Bronchial epithelial cell (primary cell): ENCODE data around the gene PCDHGC3. TPM values are rescaled to one million over a fixed set of nuclear protein-coding genes. Genes with fewer than 3 reads are reported as not detected.

Experiments
- DNase-seq: peaks from one replicate; pipeline ENCODE4 v3.0.0-alpha.2; 2010; ENCODE audit warnings: low read depth
- FAIRE-seq: peaks from 2 replicates; lab custom pipeline; 2011; peaks lifted over from hg19 to GRCh38; lab: Jason Lieb, UNC
- H3K27me3 ChIP-seq: 2 replicates; pipeline ENCODE4 v1.5.1; 2011; ENCODE audit warnings: low read length; ENCODE audit not compliant: control insufficient read depth, insufficient read depth
- H3K36me3 ChIP-seq: 2 replicates; pipeline ENCODE4 v1.5.1; 2011; ENCODE audit warnings: low read length; ENCODE audit not compliant: control insufficient read depth, insufficient read depth
- H3K4me3 ChIP-seq: 2 replicates; pipeline ENCODE4 v1.5.1; 2011; ENCODE audit warnings: mild to moderate bottlenecking, low read depth, low read length, control low read depth
- total RNA-seq: library from RNA; depleted of rRNA; stranded (reverse); fragments of >200 nt; gene quantifications from 2 replicates; pipeline ENCODE4 v1.2.1, GENCODE V29; 2014
- TF ChIP-seq, protein P1 (sequence below): IDR thresholded peaks from 2 replicates; pipeline ENCODE4 v1.5.1; 2011; ENCODE audit warnings: mild to moderate bottlenecking, moderate library complexity, low read length, control low read depth, inconsistent platforms; ENCODE audit not compliant: insufficient read depth, severe bottlenecking

Gene PCDHGC3
- total RNA-seq, 1 donor from 2014 or later = 9.5 TPM

DNA sequence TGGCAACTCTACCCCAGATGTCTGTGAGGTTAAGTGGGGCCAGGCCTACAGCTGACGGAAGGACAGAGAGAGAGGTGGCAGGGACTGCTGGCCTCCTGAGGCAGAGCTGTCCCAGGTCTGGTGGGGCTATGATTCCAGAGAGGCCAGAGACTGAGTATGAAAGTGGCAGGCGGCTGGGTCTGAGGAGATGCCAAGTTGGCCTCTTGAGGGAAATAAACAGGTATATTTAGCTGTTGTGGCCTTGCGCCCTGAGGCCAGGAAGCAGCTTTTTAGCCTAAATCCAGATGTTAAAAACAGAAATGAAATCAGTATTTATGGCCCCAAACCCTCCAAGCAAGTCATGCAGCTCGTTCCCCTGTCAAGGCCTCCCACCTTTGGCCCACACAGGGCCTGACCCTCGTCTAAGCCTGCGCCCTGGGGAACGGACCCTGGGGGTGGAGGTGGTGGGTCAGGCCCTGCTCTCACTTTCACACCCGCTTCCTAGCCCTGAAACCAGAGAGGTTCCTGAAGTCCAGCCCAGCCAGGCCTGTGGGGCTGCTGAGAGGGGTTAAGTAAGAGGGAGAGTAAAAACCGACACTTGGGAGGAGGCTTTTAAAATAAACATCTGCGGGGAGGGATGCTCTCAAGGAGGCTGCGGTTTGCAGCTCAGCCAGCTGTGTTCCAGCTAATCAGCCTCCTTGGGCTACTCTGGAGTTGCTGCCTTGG, 31.8 kb downstream of the PCDHGC3 start:
- DNase-seq = no peak
- Histone ChIP-seq H3K27me3 (no peaks in the 10 kb centered on the region), H3K36me3 (peaks cover 5% of the 10 kb centered on the region), H3K4me3 (no peak overlapping the region)
- TF ChIP-seq, protein P1, sequence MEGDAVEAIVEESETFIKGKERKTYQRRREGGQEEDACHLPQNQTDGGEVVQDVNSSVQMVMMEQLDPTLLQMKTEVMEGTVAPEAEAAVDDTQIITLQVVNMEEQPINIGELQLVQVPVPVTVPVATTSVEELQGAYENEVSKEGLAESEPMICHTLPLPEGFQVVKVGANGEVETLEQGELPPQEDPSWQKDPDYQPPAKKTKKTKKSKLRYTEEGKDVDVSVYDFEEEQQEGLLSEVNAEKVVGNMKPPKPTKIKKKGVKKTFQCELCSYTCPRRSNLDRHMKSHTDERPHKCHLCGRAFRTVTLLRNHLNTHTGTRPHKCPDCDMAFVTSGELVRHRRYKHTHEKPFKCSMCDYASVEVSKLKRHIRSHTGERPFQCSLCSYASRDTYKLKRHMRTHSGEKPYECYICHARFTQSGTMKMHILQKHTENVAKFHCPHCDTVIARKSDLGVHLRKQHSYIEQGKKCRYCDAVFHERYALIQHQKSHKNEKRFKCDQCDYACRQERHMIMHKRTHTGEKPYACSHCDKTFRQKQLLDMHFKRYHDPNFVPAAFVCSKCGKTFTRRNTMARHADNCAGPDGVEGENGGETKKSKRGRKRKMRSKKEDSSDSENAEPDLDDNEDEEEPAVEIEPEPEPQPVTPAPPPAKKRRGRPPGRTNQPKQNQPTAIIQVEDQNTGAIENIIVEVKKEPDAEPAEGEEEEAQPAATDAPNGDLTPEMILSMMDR = no peak
- no peak for FAIRE-seq

DNA sequence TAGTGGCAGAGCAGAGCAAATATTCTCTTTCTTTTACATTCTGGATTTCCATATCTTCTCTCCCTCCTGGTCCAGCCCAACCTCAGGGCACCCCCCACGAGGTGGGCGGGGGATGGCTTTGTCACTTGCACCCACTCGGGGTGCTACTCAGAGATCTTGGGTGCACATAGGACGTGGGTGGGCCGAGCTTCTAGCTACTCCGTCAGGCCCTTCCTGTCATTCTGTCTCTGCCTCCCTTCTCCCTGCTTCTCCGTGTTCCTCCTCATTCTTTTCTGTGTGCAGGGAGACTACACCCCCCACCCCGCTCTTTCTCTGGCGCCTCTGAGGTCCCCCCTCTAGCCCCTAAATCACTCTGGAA, 32.7 kb downstream of the PCDHGC3 start:
- DNase-seq (no peak), FAIRE-seq (no peak)
- no peaks in the 10 kb centered on the region for H3K27me3 ChIP-seq
- TF ChIP-seq, protein P1 = no peak
- H3K36me3 ChIP-seq = peaks cover 5% of the 10 kb centered on the region
- H3K4me3 ChIP-seq = peak overlapping the region; percentile 27

DNA sequence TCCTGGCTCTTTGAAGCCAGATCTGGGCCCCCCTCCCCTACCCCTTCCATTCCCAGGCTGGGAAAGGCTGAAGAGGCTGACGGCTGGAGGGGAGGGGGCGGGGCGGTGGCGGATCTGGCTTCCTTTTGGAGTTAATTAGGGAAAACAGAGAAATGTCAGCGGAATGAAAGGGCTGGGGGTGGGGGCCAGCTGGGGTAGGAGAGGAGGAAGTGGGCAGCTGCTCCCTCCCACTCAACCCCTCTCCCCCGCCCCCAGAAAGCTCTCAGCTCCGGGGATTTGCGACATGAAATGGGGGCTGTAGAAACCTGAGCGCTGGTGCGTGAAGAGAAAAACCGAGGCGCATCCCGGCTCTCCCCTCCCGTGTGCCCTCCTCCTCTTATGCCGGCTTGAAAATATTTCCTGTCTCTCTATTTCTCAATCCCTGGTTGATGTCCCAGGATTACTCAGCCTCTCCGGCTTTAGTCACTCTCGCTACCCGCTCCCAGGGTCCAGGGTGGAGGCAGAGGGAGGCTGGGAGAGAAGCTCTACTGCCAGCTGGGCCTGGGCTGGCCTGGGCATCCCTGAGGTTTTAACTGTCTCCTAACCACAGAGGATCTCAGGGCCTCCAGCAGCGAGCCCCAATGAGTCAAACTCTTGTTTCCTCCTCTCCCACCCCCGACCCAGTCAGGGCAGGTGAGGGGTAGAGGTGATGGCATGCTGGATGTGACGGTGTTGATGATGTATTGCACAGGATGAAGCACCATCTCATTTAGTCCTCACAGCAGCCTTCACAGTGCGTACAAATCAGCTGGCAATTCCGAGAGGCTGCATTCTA, 33.2 kb downstream of the PCDHGC3 start:
- TF ChIP-seq, protein P1 = no peak
- DNase-seq = peak; percentile 93
- H3K4me3 ChIP-seq = peak overlapping the region; percentile 27

DNA sequence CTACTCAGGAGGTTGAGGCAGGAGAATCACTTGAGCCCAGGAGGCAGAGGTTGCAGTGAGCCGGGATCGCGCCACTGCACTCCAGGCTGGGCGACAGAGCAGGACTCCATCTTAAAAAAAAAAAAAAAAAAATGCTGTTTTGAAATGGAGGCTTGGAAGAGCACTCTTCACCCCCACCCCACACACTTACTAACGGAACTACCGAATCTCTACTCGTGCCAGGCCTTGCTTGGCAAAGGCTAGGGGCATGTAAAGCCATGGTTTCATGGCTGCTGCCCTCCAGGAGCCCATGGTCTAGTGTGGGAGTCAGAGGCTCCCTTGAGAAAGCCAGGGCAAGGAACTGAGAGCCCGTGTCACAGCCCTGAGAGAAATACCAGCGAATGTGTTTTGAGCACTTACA, 34.4 kb downstream of the PCDHGC3 start:
- TF ChIP-seq, protein P1 = no peak
- Histone ChIP-seq H3K27me3 (no peaks in the 10 kb centered on the region), H3K36me3 (peaks cover 5% of the 10 kb centered on the region), H3K4me3 (no peak overlapping the region)
- FAIRE-seq = no peak
- DNase-seq = no peak

More for the DNA sequence above, 33.2 kb downstream of the PCDHGC3 start:
- H3K27me3 ChIP-seq = no peaks in the 10 kb centered on the region
- peaks cover 5% of the 10 kb centered on the region for H3K36me3 ChIP-seq
- FAIRE-seq = no peak

DNA sequence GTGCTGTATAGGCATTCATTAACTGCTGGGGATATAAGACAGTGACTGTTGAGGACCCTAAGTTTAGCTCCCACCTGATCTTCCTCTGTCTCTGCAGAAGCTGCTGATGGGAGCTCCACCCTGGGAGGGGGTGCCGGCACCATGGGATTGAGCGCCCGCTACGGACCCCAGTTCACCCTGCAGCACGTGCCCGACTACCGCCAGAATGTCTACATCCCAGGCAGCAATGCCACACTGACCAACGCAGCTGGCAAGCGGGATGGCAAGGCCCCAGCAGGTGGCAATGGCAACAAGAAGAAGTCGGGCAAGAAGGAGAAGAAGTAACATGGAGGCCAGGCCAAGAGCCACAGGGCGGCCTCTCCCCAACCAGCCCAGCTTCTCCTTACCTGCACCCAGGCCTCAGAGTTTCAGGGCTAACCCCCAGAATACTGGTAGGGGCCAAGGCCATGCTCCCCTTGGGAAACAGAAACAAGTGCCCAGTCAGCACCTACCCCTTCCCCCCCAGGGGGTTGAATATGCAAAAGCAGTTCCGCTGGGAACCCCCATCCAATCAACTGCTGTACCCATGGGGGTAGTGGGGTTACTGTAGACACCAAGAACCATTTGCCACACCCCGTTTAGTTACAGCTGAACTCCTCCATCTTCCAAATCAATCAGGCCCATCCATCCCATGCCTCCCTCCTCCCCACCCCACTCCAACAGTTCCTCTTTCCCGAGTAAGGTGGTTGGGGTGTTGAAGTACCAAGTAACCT, 35.3 kb downstream of the PCDHGC3 start:
- FAIRE-seq = peak; percentile 23
- no peak for DNase-seq

More for the DNA sequence above, 35.3 kb downstream of the PCDHGC3 start:
- Histone ChIP-seq H3K27me3 (no peaks in the 10 kb centered on the region), H3K36me3 (peaks cover 7% of the 10 kb centered on the region), H3K4me3 (no peak overlapping the region)
- TF ChIP-seq, protein P1 = no peak
